ENCODE results near the gene CEP72. TPM values are rescaled to one million over a fixed set of nuclear protein-coding genes. Genes with fewer than 3 reads are reported as not detected.

Gene CEP72
- total RNA-seq, 3 donors from 2014 or later, result 1.9 to 10.5 (median 4.3) TPM

GRCh38 chr5:606061-606460 lies 6.1 kb upstream of the CEP72 start:
- no peak overlapping the region for H3K4me3 ChIP-seq
- no peaks in the 10 kb centered on the region for H3K36me3 ChIP-seq
- TF ChIP-seq CTCF (IDR thresholded peaks at IDR 0.05) (no peak), POLR2A (IDR thresholded peaks at IDR 0.05) (no peak), POLR2AphosphoS5 (IDR thresholded peaks at IDR 0.05) (no peak)
- no peaks in the 10 kb centered on the region for H3K9me3 ChIP-seq
- no peak for DNase-seq (ENCODE audit: low spot score in 2 of 2)
- intact Hi-C loops (cut with DNase I; ENCODE audit: low total_unique reads), result no loop called here
- peaks cover 0 to 65% of the 10 kb centered on the region in 2 donors for H3K27me3 ChIP-seq
- no peaks in the 10 kb centered on the region for H3K4me1 ChIP-seq
- no peak overlapping the region for H3K27ac ChIP-seq

- DNase-seq (ENCODE audit: low spot score in 2 of 2), result no peak
- Histone ChIP-seq H3K9me3 (no peaks in the 10 kb centered on the region), H3K36me3 (no peaks in the 10 kb centered on the region), H3K4me3 (no peak overlapping the region), H3K4me1 (no peaks in the 10 kb centered on the region), H3K27ac (no peak overlapping the region), H3K27me3 (peaks cover 0 to 58% of the 10 kb centered on the region in 2 donors)
- intact Hi-C loops (cut with DNase I; ENCODE audit: low total_unique reads), result no loop called here
- TF ChIP-seq POLR2A (IDR thresholded peaks at IDR 0.05) (no peak), CTCF (IDR thresholded peaks at IDR 0.05) (no peak), POLR2AphosphoS5 (IDR thresholded peaks at IDR 0.05) (no peak)
Observed at GRCh38 chr5:606526-607399, 5.4 kb upstream of the CEP72 start.

GRCh38 chr5:607541-608428 lies 4.4 kb upstream of the CEP72 start:
- Histone ChIP-seq H3K27ac (no peak overlapping the region), H3K4me3 (no peak overlapping the region), H3K27me3 (peaks cover 0 to 48% of the 10 kb centered on the region in 2 donors), H3K9me3 (no peaks in the 10 kb centered on the region), H3K36me3 (no peaks in the 10 kb centered on the region), H3K4me1 (no peaks in the 10 kb centered on the region)
- intact Hi-C loops (cut with DNase I; ENCODE audit: low total_unique reads), result no loop called here
- TF ChIP-seq POLR2AphosphoS5 (IDR thresholded peaks at IDR 0.05) (no peak), CTCF (IDR thresholded peaks at IDR 0.05) (no peak), POLR2A (IDR thresholded peaks at IDR 0.05) (no peak)
- no peak for DNase-seq (ENCODE audit: low spot score in 2 of 2)

- TF ChIP-seq POLR2A (IDR thresholded peaks at IDR 0.05) (no peak), POLR2AphosphoS5 (IDR thresholded peaks at IDR 0.05) (no peak), CTCF (IDR thresholded peaks at IDR 0.05) (no peak)
- Histone ChIP-seq H3K4me1 (no peaks in the 10 kb centered on the region), H3K4me3 (no peak overlapping the region), H3K27ac (no peak overlapping the region), H3K27me3 (peaks cover 0 to 38% of the 10 kb centered on the region in 2 donors), H3K9me3 (no peaks in the 10 kb centered on the region), H3K36me3 (no peaks in the 10 kb centered on the region)
- intact Hi-C loops (cut with DNase I; ENCODE audit: low total_unique reads), result no loop called here
- DNase-seq (ENCODE audit: low spot score in 2 of 2), result no peak
Observed at GRCh38 chr5:608429-609370, 3.4 kb upstream of the CEP72 start.

Measured in breast epithelium (tissue), 4 donors.